Psoas muscle (tissue), 8 donors: Measurements from ENCODE around the gene ACTL6B. TPM values are rescaled to one million over a fixed set of nuclear protein-coding genes. Genes with fewer than 3 reads are reported as not detected.
"Not testable (repeated sequence)": the region's sequence is repeated elsewhere in the genome, so short reads cannot be mapped to it uniquely, and the experiment has no call there.

Source experiments
- ATAC-seq, 4 donors: fragments of 200-7000 bp; cut with Tn5 transposase; one replicate each; pipeline ENCODE4 v1.9.1; 2020; ENCODE audit warnings: moderate library complexity in 3 of 4, mild to moderate bottlenecking in 2 of 4
- DNase-seq, 2 donors: peaks; one replicate each; pipeline ENCODE4 v3.0.0-alpha.2; 2020
- H3K27ac ChIP-seq: fragments of 200-600 bp; one replicate; pipeline ENCODE4 v1.8.0; 2022
- H3K27me3 ChIP-seq, 3 donors: fragments of 200-600 bp in 1 of 3; one replicate each; pipeline versions ENCODE4 v1.6.1 to v1.8.0; 2013 to 2022; ENCODE audit warnings: low read length in 2 of 3, mild to moderate bottlenecking in 2 of 3, moderate library complexity in 1 of 3; ENCODE audit not compliant: insufficient read depth in 3 of 3
- H3K36me3 ChIP-seq, 2 donors: fragments of 200-600 bp in 1 of 2; one replicate each; pipeline versions ENCODE4 v1.6.1 to v1.8.0; 2013 to 2022; ENCODE audit warnings: low read depth in 1 of 2, mild to moderate bottlenecking in 1 of 2, moderate library complexity in 1 of 2; ENCODE audit not compliant: insufficient read depth in 1 of 2
- H3K4me1 ChIP-seq: fragments of 200-600 bp; one replicate; pipeline ENCODE4 v1.8.0; 2022
- H3K4me3 ChIP-seq: fragments of 200-600 bp; one replicate; pipeline ENCODE4 v1.8.0; 2022; ENCODE audit warnings: mild to moderate bottlenecking
- H3K9me3 ChIP-seq: fragments of 200-600 bp; one replicate; pipeline ENCODE4 v1.8.0; 2022
- CTCF ChIP-seq: fragments of 200-600 bp; IDR thresholded peaks from one replicate; pipeline ENCODE4 v1.8.0; 2022; ENCODE audit warnings: antibody characterized with exemption
- WGBS, 3 donors: extraction: QIAGEN DNeasy Blood & Tissue Kit; methylation state at CpG; one replicate each; pipeline versions ENCODE4 v1.1.6 to v1.1.7; 2013; 5-methylcytosine and 5-hydroxymethylcytosine counted together
- intact Hi-C, 2 donors: fragments of 100-400 bp; cut with DNase I; formaldehyde crosslinking; loops; one replicate each; pipeline versions ENCODE4 v1.11.0 to v1.14.2; 2022
- long read RNA-seq, 2 donors: library from polyadenylated mRNA; unstranded; transcript quantifications; one replicate each; pipeline ENCODE4 v2.0.0, GENCODE V29; 2021
- polyA plus RNA-seq, 3 donors: library from polyadenylated mRNA; stranded (reverse); fragments of 200-250 nt; gene quantifications; one replicate each; pipeline ENCODE4 v1.2.3, GENCODE V29; 2013
- total RNA-seq, 4 donors: library from RNA; stranded (reverse); fragmentation: NEBNext Ultra II Directional in 2 of 4; extraction: Animal tissue kit (Norgen Biotek cat#: 25700) in 2 of 4; gene quantifications; one replicate each; pipeline versions ENCODE4 v1.2.1 to v1.2.4, GENCODE V29; 2021 to 2023
- donor health status: healthy with polysubstance abuse.
- donor health status: DM: no; HTN: no; CAD: no; lungs with moderate emphysema.
- donor health status: Bipolar disorder and iron deficiency.
- donor health status: healthy.
- donor health status: DM: yes; HTN: yes; CAD: no.
- donor health status: DM: no; HTN: no; CAD: no.
- donor health status: DM: no; HTN: no; CAD: no.
- donor health status: DM: yes; HTN: yes; CAD: no.

ACTL6B gene
- total RNA-seq (not detected), polyA plus RNA-seq (under 1 TPM in 1 of 3 donors, not detected in 2; 0.03 TPM)
- long read RNA-seq, donor 1: 0 reads
- long read RNA-seq, donor 2: 0 reads

DNA sequence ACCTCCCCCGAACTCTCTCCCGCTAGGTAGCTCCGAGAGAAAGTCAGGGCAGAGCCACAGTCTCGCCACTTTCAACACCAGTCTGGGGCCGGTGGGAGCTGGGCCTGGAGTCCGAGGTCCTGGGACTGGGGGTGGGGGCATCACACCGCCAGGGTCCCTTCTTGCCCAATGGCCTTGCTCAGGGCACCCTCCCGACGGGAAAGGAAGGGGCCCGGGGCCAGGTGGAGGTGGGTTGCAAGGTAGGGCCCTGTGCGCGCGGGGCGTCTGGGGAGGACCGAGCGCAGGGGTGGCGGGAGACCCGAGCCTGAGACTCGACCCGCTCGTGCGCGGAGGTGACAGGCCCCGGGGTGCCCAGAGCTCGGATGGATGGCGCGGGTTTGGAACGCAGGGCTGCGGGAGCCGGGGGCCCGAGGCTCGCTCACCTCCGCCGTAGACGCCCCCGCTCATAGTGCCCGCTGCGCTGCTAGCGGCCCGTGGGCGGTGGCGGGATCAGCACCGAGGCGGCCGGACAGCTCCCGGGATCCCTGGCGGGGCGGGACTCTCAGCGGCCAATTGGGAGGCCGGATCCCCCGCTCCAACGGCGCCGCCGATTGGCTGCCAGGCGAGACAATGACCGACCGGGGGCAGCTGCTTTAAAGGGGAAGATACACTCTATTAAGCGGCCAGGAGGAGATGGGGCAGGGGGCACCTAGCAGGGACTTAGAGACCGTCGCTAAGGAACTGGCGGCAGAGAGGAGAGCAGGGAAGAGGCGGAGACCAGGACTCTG, at the start of gene ACTL6B:
Gene ACTL6B, minus strand, starts transcription at position 541 of the 767 bp plus-strand sequence. Its CDS starts 94 bp downstream, at position 447.
- Histone ChIP-seq H3K9me3 (no peaks in the 10 kb centered on the region), H3K27me3 (peaks cover 0 to 68% (median 16%) of the 10 kb centered on the region in 3 donors), H3K4me3 (no peak within 1 kb of the TSS), H3K36me3 (no peaks in the 10 kb centered on the region), H3K4me1 (no peaks in the 10 kb centered on the region), H3K27ac (no peak within 1 kb of the TSS)
- DNase-seq (peak; percentile 73 to 79), ATAC-seq (peak; percentile 76 to 92 (median 88))
- TF ChIP-seq CTCF: no peak
- 7 to 8% (median 7%) methylated on average over 55 to 63 of the region's 63 CpGs for WGBS, 3 donors
- intact Hi-C loops: no loop called here

DNA sequence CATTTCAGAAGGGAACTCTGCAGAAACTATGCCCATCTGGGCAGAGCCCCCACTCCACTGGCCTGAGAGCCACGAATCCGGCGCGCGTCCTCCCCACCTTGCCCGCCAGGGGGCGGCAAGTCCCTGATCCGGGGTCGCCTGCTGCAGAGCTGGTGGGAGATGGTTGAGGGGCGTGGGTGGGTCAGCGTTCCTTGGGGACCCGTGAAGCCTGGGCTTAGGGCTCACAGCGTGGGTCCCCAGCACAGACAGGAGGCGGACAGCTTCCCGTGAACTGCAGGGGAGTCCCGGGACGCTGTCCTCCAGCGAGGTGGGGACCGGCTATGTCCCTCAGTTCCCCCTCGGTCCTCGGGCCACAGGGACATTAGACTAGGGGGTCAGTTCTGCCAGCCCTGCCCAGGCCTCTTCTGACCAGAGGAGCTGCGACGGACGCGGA, 49.1 kb upstream of the ACTL6B start:
- Histone ChIP-seq H3K9me3 (no peaks in the 10 kb centered on the region), H3K36me3 (peaks cover 0 to 19% of the 10 kb centered on the region in 2 donors), H3K27ac (peak overlapping the region; percentile 89), H3K27me3 (no peaks in the 10 kb centered on the region), H3K4me3 (peak overlapping the region; percentile 80), H3K4me1 (peaks cover 13% of the 10 kb centered on the region)
- peak; percentile 90 for TF ChIP-seq CTCF
- peak; percentile 81 to 88 for DNase-seq
- ATAC-seq: peak; percentile 77 to 85 (median 80)
- 0 to 1% (median 0%) methylated on average over 17 to 25 of the region's 25 CpGs for WGBS, 3 donors
- intact Hi-C loops: loop anchor here in 1 of 2 donors (2.0 to 5.0 kb wide), 2 partner anchors 147 to 353 kb away; partner anchors contain the start of gene SLC12A9

DNA sequence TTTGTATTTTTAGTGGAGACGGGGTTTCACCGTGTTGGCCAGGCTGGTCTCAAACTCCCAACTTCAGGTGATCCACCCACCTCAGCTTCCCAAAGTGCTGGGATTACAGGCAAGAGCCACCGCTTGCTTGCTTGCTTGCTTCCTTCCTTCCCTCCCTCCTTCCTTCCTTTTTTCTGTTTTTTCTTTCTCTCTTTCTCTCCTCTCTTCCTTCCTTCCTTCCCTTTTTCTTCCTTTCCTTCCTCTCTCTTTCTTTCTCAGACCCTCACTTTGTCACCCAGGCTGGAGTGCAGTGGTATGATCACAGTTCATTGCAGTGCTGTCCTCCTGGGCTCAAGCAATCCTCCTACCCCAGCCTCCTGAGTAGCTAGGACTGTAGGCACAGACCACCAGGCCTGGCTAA, 44.8 kb upstream of the ACTL6B start:
- not testable (repeated sequence) for H3K4me3 ChIP-seq, H3K36me3 ChIP-seq, H3K9me3 ChIP-seq, H3K4me1 ChIP-seq, ATAC-seq, H3K27me3 ChIP-seq, H3K27ac ChIP-seq, DNase-seq
- intact Hi-C loops: loop anchor here in 1 of 2 donors (5.0 kb wide), 1 partner anchor 151 kb away; the partner anchor contains the start of gene SLC12A9
- 38 to 80% (median 52%) methylated on average over 3 of the region's 3 CpGs for WGBS, 3 donors

GRCh38 chr7:100699018-100699417, 42.8 kb upstream of the ACTL6B start:
- peaks cover 0 to 2% (median 0%) of the 10 kb centered on the region in 3 donors for H3K27me3 ChIP-seq
- no peak for ATAC-seq
- no peak overlapping the region for H3K4me3 ChIP-seq
- H3K27ac ChIP-seq: no peak overlapping the region
- TF ChIP-seq CTCF: no peak
- DNase-seq: no peak
- WGBS, 3 donors: 60 to 69% (median 63%) methylated on average over 6 of the region's 6 CpGs
- no peaks in the 10 kb centered on the region for H3K9me3 ChIP-seq
- intact Hi-C loops: no loop called here
- no peaks in the 10 kb centered on the region for H3K36me3 ChIP-seq
- H3K4me1 ChIP-seq: no peaks in the 10 kb centered on the region

- Histone ChIP-seq H3K36me3 (no peaks in the 10 kb centered on the region), H3K4me3 (no peak overlapping the region), H3K4me1 (peaks cover 19% of the 10 kb centered on the region), H3K9me3 (no peaks in the 10 kb centered on the region), H3K27me3 (peaks cover 0 to 2% (median 0%) of the 10 kb centered on the region in 3 donors), H3K27ac (no peak overlapping the region)
- TF ChIP-seq CTCF: no peak
- DNase-seq (no peak), ATAC-seq (no peak)
- intact Hi-C loops: no loop called here
- 71 to 77% (median 73%) methylated on average over 6 of the region's 6 CpGs for WGBS, 3 donors
Observed at GRCh38 chr7:100696123-100696521, 39.9 kb upstream of the ACTL6B start.
